ENCODE measurements around the gene PTGES2. TPM values are rescaled to one million over a fixed set of nuclear protein-coding genes. Genes with fewer than 3 reads are reported as not detected.

PTGES2 gene
- total and polyA plus RNA-seq, 2 of the 13 experiments (the other 11 are each of a cell fraction or from before 2014, with no cell fraction given), result 63.7 to 79.8 TPM

DNA sequence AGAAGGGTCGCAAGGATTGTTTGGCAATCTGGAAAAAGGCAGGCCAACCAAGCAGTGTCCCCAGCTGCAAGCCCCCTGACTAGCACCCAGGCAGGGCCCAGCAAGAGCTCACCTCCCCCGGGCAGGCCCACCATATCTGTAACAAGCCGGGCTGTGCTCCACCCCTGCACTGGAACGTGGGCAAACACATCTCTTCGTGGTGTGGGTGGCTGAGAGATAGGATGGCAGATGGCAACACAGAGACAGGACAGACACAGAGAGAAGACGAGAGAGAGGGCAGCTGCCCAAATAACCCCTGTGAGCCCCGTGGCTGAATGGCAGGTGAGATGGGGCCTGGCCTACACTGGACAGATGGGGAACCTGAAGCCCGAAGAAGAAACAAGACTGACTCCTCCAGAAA, 42.0 kb upstream of the PTGES2 start (continued):
- TF ChIP-seq, protein P1, sequence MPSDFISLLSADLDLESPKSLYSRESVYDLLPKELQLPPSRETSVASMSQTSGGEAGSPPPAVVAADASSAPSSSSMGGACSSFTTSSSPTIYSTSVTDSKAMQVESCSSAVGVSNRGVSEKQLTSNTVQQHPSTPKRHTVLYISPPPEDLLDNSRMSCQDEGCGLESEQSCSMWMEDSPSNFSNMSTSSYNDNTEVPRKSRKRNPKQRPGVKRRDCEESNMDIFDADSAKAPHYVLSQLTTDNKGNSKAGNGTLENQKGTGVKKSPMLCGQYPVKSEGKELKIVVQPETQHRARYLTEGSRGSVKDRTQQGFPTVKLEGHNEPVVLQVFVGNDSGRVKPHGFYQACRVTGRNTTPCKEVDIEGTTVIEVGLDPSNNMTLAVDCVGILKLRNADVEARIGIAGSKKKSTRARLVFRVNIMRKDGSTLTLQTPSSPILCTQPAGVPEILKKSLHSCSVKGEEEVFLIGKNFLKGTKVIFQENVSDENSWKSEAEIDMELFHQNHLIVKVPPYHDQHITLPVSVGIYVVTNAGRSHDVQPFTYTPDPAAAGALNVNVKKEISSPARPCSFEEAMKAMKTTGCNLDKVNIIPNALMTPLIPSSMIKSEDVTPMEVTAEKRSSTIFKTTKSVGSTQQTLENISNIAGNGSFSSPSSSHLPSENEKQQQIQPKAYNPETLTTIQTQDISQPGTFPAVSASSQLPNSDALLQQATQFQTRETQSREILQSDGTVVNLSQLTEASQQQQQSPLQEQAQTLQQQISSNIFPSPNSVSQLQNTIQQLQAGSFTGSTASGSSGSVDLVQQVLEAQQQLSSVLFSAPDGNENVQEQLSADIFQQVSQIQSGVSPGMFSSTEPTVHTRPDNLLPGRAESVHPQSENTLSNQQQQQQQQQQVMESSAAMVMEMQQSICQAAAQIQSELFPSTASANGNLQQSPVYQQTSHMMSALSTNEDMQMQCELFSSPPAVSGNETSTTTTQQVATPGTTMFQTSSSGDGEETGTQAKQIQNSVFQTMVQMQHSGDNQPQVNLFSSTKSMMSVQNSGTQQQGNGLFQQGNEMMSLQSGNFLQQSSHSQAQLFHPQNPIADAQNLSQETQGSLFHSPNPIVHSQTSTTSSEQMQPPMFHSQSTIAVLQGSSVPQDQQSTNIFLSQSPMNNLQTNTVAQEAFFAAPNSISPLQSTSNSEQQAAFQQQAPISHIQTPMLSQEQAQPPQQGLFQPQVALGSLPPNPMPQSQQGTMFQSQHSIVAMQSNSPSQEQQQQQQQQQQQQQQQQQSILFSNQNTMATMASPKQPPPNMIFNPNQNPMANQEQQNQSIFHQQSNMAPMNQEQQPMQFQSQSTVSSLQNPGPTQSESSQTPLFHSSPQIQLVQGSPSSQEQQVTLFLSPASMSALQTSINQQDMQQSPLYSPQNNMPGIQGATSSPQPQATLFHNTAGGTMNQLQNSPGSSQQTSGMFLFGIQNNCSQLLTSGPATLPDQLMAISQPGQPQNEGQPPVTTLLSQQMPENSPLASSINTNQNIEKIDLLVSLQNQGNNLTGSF (CRISPR knock-in tag; IDR thresholded peaks at IDR 0.05), result no peak
- TF ChIP-seq, protein P2, sequence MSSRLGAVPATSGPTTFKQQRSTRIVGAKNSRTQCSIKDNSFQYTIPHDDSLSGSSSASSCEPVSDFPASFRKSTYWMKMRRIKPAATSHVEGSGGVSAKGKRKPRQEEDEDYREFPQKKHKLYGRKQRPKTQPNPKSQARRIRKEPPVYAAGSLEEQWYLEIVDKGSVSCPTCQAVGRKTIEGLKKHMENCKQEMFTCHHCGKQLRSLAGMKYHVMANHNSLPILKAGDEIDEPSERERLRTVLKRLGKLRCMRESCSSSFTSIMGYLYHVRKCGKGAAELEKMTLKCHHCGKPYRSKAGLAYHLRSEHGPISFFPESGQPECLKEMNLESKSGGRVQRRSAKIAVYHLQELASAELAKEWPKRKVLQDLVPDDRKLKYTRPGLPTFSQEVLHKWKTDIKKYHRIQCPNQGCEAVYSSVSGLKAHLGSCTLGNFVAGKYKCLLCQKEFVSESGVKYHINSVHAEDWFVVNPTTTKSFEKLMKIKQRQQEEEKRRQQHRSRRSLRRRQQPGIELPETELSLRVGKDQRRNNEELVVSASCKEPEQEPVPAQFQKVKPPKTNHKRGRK (CRISPR knock-in tag; IDR thresholded peaks at IDR 0.05), result no peak
- TF ChIP-seq SNAPC2 (CRISPR knock-in tag; IDR thresholded peaks at IDR 0.05), result no peak
- no peak for TF ChIP-seq TIGD3 (CRISPR knock-in tag; IDR thresholded peaks at IDR 0.05; ENCODE audit: borderline replicate concordance)
- TF ChIP-seq ELF3 (CRISPR knock-in tag; IDR thresholded peaks at IDR 0.05), result no peak
- TF ChIP-seq ZNF10 (CRISPR knock-in tag; IDR thresholded peaks at IDR 0.05; ENCODE audit: borderline replicate concordance, low read depth), result no peak
